Measurements from ENCODE around the gene MSI2. TPM values are rescaled to one million over a fixed set of nuclear protein-coding genes. Genes with fewer than 3 reads are reported as not detected.

Gene MSI2
- total RNA-seq, 4 donors from 2014 or later, result 60.7 to 101 (median 70.9) TPM

DNA sequence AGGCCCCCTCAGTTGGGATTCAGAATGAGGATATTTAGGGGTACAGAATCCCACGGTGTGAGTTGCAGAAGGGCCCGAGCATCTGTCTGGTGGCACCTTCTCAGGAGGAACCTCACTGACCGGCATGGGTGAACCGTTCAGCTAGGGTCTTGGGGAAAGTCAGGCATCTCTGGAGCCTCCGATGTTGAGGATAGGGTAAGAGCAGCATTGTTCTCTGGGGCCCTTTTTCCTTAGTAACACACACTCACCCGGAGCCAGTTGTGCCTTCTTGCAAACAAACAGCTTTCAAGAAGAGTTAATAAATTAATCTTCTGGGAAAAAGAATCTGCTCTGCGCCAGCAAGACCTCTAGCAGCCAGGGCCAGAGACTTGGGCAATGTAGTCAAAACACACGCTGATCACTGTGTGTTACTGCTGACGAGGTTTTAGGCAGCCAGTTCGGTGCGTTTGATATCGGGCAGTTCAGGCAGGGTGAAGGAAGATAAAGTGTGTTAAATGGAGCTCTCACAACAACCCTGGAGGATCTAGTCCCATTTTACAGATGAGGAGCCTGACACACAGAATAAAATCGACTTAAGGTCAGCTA, 48.9 kb downstream of the MSI2 start:
- peaks cover 0 to 10% of the 10 kb centered on the region in 2 donors for H3K4me1 ChIP-seq
- H3K27ac ChIP-seq, result no peak overlapping the region
- no peak for DNase-seq
- no peak for TF ChIP-seq POLR2A (IDR thresholded peaks at IDR 0.05)
- TF ChIP-seq, protein P1, sequence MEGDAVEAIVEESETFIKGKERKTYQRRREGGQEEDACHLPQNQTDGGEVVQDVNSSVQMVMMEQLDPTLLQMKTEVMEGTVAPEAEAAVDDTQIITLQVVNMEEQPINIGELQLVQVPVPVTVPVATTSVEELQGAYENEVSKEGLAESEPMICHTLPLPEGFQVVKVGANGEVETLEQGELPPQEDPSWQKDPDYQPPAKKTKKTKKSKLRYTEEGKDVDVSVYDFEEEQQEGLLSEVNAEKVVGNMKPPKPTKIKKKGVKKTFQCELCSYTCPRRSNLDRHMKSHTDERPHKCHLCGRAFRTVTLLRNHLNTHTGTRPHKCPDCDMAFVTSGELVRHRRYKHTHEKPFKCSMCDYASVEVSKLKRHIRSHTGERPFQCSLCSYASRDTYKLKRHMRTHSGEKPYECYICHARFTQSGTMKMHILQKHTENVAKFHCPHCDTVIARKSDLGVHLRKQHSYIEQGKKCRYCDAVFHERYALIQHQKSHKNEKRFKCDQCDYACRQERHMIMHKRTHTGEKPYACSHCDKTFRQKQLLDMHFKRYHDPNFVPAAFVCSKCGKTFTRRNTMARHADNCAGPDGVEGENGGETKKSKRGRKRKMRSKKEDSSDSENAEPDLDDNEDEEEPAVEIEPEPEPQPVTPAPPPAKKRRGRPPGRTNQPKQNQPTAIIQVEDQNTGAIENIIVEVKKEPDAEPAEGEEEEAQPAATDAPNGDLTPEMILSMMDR (IDR thresholded peaks at IDR 0.05), result no peak
- 89 to 93% methylated on average over 13 of the region's 13 CpGs for WGBS, 2 donors
- H3K9me3 ChIP-seq, result no peaks in the 10 kb centered on the region
- intact Hi-C loops (cut with DNase I), result no loop called here
- H3K36me3 ChIP-seq, result no peaks in the 10 kb centered on the region
- no peaks in the 10 kb centered on the region for H3K27me3 ChIP-seq
- no peak overlapping the region for H3K4me3 ChIP-seq (replicated peaks in 1 of 3)

DNA sequence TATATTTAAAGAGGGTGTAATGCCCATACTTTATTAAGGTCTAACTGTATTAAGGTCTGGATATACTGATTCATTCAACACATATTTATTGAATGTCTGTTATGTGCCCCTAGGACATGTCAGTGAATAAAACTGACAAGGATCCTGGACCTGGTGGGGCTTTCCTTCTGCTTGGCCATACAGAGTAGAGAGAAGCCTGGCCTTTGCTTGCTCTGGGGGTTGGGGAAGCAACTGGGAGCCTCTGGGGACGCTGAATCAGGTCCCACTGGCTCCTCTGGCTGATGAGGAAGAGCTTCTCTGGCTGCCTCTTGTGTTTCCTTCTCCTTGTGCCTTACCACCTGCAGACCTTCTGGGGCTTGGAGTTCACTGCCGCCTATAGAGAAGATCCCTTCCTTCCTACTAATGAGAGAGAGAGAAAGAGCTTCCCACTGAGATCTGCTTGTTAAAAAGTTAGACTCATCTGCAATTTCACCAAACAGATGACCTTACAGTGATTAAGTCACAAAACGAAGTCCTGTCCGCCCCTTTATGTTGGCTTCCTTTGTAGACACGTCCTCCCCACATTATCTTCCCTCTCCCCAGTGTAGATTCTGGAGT, 49.7 kb downstream of the MSI2 start:
- H3K36me3 ChIP-seq, result no peaks in the 10 kb centered on the region
- H3K9me3 ChIP-seq, result no peaks in the 10 kb centered on the region
- H3K27me3 ChIP-seq, result no peaks in the 10 kb centered on the region
- H3K4me1 ChIP-seq, result peaks cover 0 to 10% of the 10 kb centered on the region in 2 donors
- H3K4me3 ChIP-seq (replicated peaks in 1 of 3), result no peak overlapping the region
- no peak for TF ChIP-seq POLR2A (IDR thresholded peaks at IDR 0.05)
- TF ChIP-seq, protein P1 (IDR thresholded peaks at IDR 0.05), result no peak
- intact Hi-C loops (cut with DNase I), result no loop called here
- no peak overlapping the region for H3K27ac ChIP-seq
- 85 to 89% methylated on average over 5 of the region's 5 CpGs for WGBS, 2 donors
- no peak for DNase-seq

DNA sequence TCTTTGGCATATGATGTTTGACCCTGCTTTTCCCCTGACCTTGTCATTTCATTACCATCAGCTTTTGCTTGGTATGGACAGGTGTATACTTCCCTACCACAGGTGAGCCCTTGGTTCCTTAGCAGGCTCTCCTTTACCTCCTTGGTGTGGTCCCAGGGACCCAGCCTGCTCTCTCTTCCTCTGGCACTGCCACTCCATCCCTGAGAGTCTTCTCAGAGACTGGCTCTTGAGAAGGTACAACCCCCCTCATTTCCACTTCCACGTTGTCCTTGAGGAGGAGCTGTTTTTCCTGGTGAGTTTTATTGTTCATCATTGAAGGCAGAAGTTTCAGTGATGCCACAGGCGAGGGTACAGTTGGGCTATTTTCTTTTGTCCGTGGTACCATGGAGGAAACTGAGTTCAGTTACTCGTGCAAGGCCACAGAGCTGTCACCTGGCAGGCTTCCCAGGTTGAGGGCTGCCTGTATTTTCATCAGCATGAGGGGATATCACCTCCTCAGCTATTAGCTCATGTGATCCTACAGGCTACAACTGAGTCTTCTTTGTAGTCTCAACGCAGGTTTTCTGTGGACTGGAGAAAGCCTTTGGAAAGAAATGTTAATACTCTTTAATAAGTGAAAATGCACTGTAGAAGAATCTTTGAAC, 52.3 kb downstream of the MSI2 start:
- Histone ChIP-seq H3K36me3 (no peaks in the 10 kb centered on the region), H3K27me3 (no peaks in the 10 kb centered on the region), H3K4me3 (replicated peaks in 1 of 3) (no peak overlapping the region), H3K9me3 (no peaks in the 10 kb centered on the region), H3K27ac (no peak overlapping the region), H3K4me1 (no peaks in the 10 kb centered on the region)
- no peak for TF ChIP-seq POLR2A (IDR thresholded peaks at IDR 0.05)
- TF ChIP-seq, protein P1 (IDR thresholded peaks at IDR 0.05), result no peak
- intact Hi-C loops (cut with DNase I), result no loop called here
- WGBS, 2 donors, result 62 to 66% methylated on average over 5 of the region's 5 CpGs
- DNase-seq, result no peak

DNA sequence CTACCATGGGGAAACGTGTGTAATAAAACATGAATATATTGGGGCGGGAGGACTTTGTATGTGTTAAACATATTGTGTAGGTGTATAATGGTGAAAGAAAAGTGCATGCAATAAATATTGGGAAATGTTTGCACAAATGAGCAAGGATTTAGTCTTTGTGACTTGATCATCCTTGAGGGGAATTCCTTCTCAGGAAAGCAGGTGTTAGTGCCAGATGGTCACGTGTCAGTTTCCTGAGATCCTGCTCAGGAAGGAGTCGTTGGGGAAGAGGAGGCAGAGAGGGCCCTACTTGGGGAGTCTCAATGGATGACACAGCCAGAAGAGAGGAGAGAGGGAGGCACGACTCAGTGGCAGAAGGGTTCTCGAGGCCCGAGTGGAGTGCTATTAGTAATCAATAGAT, 53.2 kb downstream of the MSI2 start:
- TF ChIP-seq POLR2A (IDR thresholded peaks at IDR 0.05), result no peak
- TF ChIP-seq, protein P1 (IDR thresholded peaks at IDR 0.05), result no peak
- no peak for DNase-seq
- Histone ChIP-seq H3K27ac (no peak overlapping the region), H3K4me3 (replicated peaks in 1 of 3) (no peak overlapping the region), H3K4me1 (no peaks in the 10 kb centered on the region), H3K27me3 (no peaks in the 10 kb centered on the region), H3K9me3 (no peaks in the 10 kb centered on the region), H3K36me3 (no peaks in the 10 kb centered on the region)
- WGBS, 2 donors, result 81 to 84% methylated on average over 7 of the region's 7 CpGs
- intact Hi-C loops (cut with DNase I), result no loop called here

Measured in thyroid gland (tissue), 4 donors.